ENCODE measurements around the gene PIK3C2G.

- TF ChIP-seq EZH2 (IDR thresholded peaks at IDR 0.05; ENCODE audit: borderline replicate concordance, low read depth, low read length, poor library complexity, severe bottlenecking) (no peak), CTCF (conservative IDR thresholded peaks at IDR 0.05; ENCODE audit: low read depth, low read length) (no peak)
These were observed 141.7 kb downstream of the PIK3C2G start for GRCh38 chr12:18402872-18403611.

Measured in A673 (cell line).